Heart left ventricle (tissue), 13 donors: ENCODE measurements around the gene RUNX1.

Experiments used
- CTCF ChIP-seq, 12 donors: fragments of 200-600 bp; sonication (generic) in 4 of 12; IDR thresholded peaks; one replicate each; pipeline versions ENCODE4 v1.5.0 to v1.8.0; 2018 to 2022; ENCODE audit warnings: antibody characterized with exemption in 12 of 12, mild to moderate bottlenecking in 5 of 12
- POLR2A ChIP-seq, 2 donors: fragments of 450-650 bp; IDR thresholded peaks; one replicate each; pipeline ENCODE4 v1.6.1; 2017; ENCODE audit warnings: antibody characterized with exemption in 2 of 2, mild to moderate bottlenecking in 2 of 2, moderate library complexity in 2 of 2
- donor health status: ischemic (EF 13 %, LVEDD 7.1; RV severe dilation, severe dysfunction).
- donor health status: DM: no; HTN: yes; CAD: no.
- donor health status: DM: no; HTN: no; CAD: no.
- donor health status: ischemic (EF 25% LVEDD 6.9; RV normal size, moderate dysfunction).
- donor health status: ischemic (EF 25% LVEDD 5.7; RV mildly dilated, moderate dysfunction).
- donor health status: ischemic (EF 35%, LVEDD 5.7; RV mildly dilated, moderate dysfunction).
- donor health status: nonischemic (EF 11% LVEDD 7.7; RV severe dilation, severe dysfunction).
- donor health status: DM: yes; HTN: yes; CAD: no.
- donor health status: PGD.
- donor health status: ischemic (EF 29% LVEDD 5.4; RV normal size, mild dysfunction).
- donor health status: nonischemic (EF 23%, LVEDD 6.1; RV moderate dilation, normal function).

GRCh38 chr21:34958040-34958439 is 91.1 kb downstream of the RUNX1 start:
- TF ChIP-seq CTCF (IDR thresholded peaks at IDR 0.05): no peak
- no peak for TF ChIP-seq POLR2A (IDR thresholded peaks at IDR 0.05)
